Measurements from ENCODE around the gene VCX.
"Not testable (repeated sequence)": the region's sequence is repeated elsewhere in the genome, so short reads cannot be mapped to it uniquely, and the experiment has no call there.

Gene VCX

DNA sequence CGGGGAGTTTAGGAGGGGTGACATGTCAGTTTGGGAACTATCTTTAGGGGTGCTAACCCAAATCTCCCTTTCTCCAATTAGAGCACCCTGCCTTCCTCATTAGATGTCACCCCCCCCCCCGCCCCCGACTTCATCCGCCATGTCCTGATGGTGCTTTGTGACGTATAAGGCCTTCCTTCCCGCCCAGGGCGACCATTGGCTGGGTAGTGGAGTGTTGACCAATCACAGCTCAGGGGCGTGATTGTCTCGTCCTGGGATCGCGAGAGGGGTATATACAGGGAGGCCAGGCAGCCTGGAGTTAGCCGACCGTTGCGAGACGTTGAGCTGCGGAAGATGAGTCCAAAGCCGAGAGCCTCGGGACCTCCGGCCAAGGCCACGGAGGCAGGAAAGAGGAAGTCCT is at the start of gene VCX:
Gene VCX (plus strand): TSS at position 301 of the 400 bp plus-strand sequence. CDS start 33 bp downstream, at position 334.
- DNase-seq (ENCODE audit: low spot score), result not testable (repeated sequence)

DNA sequence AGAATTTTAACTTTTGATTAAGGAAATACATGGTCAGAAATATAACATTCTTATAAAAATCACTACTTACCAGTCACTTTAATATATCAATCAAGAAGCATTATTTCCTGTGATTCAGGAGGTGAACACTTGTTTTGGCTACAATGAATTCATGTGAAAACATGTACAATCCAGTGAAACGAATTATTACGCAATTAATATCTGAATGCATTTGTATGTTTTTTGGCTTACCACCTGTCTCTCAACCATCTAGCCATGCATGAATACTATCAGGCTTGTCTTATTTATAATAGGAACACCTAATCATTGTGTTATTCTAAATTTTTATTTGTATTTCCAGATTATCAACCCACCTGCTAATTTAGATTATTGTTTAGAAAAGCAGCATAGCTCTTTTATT is 44.6 kb upstream of the VCX start:
- no peak for DNase-seq (ENCODE audit: low spot score)

DNA sequence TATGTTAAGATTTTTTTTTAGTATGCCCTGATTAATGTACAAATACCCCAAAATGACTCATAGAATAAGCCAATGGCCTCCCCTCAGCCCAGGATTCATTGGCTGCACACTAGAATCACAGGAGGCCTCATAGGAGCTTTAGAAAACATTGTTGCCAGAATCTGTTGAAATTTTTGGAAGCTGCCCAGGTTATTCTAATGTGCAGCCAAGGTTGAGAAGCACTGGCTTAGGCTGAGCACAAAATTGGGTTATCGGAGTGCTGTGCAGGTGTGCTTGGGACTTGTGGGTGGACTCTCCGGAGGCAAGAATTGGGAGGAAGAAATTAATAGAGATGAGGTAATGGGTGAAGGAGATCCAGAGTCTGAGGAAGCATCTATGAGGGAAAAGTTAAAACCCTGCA is 41.3 kb upstream of the VCX start:
- no peak for DNase-seq (ENCODE audit: low spot score)

DNA sequence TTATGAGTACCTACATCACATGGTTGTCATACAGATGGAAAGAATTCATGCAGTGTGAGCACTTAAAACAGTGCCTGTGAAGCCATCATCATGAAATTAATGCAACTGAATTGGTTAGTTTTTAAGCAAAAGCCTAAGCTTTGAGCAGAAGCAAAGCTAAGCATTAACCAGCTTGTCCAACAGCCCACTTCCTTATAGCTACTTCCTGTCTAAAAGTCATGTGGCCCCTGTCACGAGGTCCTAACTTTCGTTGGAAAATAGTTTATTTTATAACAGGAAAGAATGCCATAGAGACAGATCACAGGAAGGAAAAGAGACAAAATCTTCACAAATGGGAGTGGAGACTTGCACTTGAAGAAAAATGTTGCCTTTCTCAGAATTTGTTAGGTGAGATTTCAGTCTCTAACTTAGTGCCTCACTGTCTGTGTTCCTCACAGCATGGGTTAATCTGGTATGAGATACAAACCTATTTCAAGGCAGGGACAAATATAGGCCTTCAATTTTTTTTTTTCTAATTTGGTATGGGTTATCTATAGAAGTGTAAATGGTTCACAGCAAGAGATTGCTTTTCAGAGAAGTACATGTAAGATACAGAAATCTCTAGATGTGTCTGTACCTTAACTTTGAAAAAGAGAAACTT is 27.7 kb upstream of the VCX start:
- no peak for DNase-seq (ENCODE audit: low spot score)

DNA sequence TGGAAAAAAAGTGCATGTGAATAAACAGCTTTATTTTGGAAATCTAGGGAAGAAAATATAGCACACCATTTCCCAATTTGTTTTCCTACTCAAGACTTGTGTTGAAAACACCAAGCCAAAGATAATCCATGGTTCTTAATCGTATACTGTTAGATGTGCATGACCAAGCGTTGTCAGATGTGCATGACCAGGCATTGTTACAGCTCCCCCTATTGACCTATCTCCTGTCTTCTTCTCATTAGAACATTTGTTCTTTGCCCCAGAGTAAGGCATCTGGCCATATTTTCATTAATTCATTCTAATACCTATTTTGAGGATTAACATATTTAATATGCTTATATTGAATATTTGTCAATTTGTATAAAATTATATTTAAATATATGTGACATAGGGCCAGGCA is 14.4 kb upstream of the VCX start:
- DNase-seq (ENCODE audit: low spot score), result no peak

DNA sequence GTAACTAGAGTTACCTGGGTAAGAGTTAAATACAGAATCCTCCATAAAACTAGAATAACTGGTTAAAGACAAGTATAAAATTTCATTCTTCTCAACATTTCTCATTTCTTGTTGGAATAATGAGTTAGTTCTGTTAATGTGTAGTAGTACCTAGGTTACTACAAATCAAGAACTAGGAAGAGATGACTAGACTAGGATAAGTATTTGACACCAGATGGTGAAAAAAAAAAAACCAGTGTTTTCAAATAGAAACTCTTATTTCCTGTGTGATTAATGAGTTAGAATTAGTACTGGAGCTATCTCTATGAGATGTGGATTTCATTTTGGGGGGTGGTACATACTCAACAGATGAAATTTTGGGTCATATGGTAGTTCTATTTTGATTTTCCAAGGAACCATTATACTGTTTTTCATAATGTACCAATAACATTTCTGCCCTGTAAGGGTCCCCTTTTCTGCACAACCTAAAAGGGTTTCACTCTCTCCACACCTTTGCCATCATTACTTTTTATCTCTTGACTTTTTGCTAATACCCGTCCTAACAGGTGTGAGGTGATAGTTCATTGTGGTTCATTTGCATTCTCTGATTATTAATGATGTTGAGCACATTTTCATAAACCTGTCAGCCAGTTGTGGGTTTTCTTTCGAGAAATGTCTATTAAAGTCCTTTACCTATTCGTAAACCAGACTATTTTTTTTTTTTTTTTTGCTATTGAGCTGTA is 1.7 kb upstream of the VCX start:
- DNase-seq (ENCODE audit: low spot score), result no peak

DNA sequence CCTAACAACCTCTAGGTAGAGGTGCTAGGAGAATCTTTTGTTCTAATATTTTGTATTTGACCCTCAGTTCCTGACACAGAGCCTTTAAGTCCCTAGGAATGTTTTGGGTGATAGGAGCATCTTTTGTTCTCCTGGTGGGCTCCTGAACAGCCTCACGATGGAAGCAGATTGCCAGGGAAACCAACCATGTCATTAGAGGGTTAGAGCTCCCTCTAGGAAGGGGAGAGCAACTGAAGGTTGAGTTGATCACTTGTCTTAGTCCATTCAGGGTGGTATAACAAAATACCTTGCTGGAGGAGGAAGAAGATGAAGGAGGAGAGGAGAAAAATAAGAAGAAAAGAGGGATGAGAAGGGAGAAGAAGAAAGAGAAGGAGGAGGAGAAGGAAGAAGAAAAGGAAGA is 9.2 kb downstream of the VCX start:
- no peak for DNase-seq (ENCODE audit: low spot score)

DNA sequence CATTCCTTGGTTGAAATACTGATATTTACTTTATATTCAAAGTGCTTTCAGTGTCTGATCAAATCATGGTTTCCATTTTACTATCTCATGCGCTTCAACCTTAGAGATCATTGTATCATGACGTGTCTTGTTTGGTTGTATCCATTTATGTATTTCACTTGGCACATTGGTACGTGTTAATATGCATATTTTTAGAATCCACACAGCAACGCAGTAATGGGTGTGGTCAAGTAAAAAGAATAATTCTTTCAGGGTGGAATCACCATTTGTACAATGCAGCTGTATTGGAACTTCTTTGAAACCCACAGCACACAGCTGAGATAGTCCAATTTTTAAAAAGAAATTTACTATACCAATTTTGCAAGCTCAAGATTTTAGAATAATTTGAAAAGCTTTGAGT is 29.1 kb downstream of the VCX start:
- DNase-seq (ENCODE audit: low spot score), result no peak

DNA sequence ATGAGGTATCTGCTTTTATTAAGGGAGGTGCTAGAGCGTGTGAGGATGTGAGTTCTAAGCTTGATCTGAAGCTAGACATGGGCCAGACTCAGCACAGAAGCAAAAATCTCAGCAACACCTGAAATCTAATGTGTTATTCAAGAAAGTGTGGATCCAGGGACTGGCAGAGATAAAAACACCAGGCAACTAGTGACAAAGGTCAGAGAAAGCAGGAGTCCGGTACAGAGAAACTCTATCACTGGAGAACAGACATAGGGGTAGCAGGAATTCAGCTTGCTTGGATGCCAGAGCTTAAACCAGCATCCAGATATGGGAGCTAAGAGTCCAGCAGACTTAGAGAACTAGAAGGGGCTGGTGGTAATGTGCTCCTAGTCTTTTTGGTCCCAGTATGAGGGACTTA is 34.0 kb downstream of the VCX start:
- no peak for DNase-seq (ENCODE audit: low spot score)

DNA sequence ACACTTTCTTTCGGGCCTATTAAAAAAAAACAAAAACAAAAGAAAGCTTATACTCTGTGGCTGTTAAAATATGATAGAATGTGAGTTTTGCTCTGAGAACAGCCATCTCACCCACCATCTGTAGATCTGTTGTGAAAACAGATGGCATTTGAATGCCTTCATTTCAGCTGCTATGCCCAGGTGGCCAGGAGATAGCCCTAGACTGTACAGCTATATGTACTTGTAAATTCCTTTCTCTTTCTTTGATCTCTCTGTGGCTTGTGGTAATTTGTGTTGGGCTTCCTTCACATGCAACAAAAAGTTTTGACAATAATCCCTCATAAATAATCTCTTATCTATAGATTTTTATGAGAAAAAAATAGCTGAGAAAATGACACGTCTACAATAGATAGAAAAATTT is 46.2 kb downstream of the VCX start:
- DNase-seq (ENCODE audit: low spot score), result no peak

DNA sequence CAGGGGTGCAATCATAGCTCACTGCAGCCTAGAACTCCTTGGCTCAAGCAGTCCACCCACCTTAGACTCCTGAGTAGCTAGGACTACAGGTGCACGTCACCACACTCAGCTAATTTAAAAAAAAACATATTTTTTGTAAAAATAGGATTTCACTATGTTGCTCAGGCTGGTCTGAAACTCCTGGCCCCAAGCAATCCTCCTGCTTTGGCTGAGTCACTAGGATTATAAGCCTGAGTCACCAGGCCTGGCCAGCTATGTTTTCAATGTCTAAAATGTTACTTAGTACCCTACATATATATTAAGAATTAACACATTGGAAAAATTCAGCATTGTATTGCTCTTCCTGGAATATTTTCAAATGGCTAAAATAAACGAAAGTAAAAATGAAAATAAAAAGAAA is 46.7 kb downstream of the VCX start:
- no peak for DNase-seq (ENCODE audit: low spot score)

DNA sequence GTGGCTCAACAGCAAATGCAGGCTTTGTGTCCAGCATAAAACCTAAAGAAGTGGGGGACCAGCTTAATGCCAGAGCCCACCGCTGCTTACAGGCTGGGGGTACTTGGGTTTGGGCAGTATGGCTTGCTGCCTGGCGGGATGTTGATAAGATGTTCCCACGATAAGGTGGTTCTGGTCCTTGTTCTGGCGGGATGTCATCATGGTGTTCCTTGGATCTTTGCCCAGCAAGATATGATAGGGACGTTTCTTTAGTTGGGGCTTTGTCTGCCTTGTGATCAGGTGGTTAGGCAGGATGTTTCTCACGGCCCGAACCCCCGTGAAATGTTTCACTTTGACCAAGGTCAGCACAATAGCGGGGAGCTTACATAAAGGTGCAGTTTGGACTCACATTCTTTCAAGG is 49.0 kb downstream of the VCX start:
- DNase-seq (ENCODE audit: low spot score), result no peak
